Sigmoid colon (tissue), 7 donors: ENCODE results near the gene SLC39A7. TPM values are rescaled to one million over a fixed set of nuclear protein-coding genes. Genes with fewer than 3 reads are reported as not detected.

Experiments used
- DNase-seq: peaks from one replicate; pipeline ENCODE4 v3.0.0-alpha.2; 2019
- H3K27ac ChIP-seq, 4 donors: fragments of 200-600 bp; sonication (generic); one replicate each; pipeline ENCODE4 v1.5.1; 2016 to 2019; ENCODE audit warnings: mild to moderate bottlenecking in 1 of 4
- H3K27me3 ChIP-seq, 3 donors: fragments of 200-600 bp; sonication (generic); one replicate each; pipeline ENCODE4 v1.5.1; 2019; ENCODE audit warnings: mild to moderate bottlenecking in 1 of 3
- H3K36me3 ChIP-seq, 4 donors: fragments of 200-600 bp; sonication (generic); one replicate each; pipeline ENCODE4 v1.5.1; 2016 to 2019
- H3K4me1 ChIP-seq, 4 donors: fragments of 200-600 bp; sonication (generic); one replicate each; pipeline ENCODE4 v1.5.1; 2017 to 2019
- H3K4me3 ChIP-seq, 4 donors: fragments of 200-600 bp; sonication (generic); one replicate each; pipeline ENCODE4 v1.5.1; 2017 to 2019; ENCODE audit warnings: mild to moderate bottlenecking in 2 of 4, moderate library complexity in 1 of 4
- H3K9me3 ChIP-seq, 4 donors: fragments of 200-600 bp in 3 of 4; sonication (generic) in 3 of 4; one replicate each; pipeline versions ENCODE4 v1.5.1 to v1.6.1; 2013 to 2019
- CTCF ChIP-seq, 4 experiments: fragments of 450-650 bp in 3 of 4; fragments of 200-600 bp in 1 of 4; IDR thresholded peaks; one replicate each; pipeline ENCODE4 v1.5.1; 2016 to 2019; ENCODE audit warnings: antibody characterized with exemption in 4 of 4, mild to moderate bottlenecking in 3 of 4, moderate library complexity in 2 of 4
- EP300 ChIP-seq, 4 donors: sonication (generic); formaldehyde crosslinking; IDR thresholded peaks; one replicate each; pipeline ENCODE4 v1.6.1; 2017; ENCODE audit warnings: antibody characterized with exemption in 4 of 4
- POLR2A ChIP-seq, 2 donors: fragments of 450-650 bp; IDR thresholded peaks; one replicate each; pipeline ENCODE4 v1.6.1; 2016; ENCODE audit warnings: antibody characterized with exemption in 2 of 2, mild to moderate bottlenecking in 2 of 2, moderate library complexity in 2 of 2
- POLR2AphosphoS5 ChIP-seq, 4 donors: sonication (generic); formaldehyde crosslinking; IDR thresholded peaks; one replicate each; pipeline ENCODE4 v1.6.1; 2017; ENCODE audit warnings: antibody characterized with exemption in 4 of 4
- WGBS, 2 donors: extraction: QIAGEN DNeasy Blood & Tissue Kit; methylation state at CpG; one replicate each; pipeline ENCODE4 v1.1.7; 2013; 5-methylcytosine and 5-hydroxymethylcytosine counted together
- intact Hi-C: fragments of 100-400 bp; cut with DNase I; formaldehyde crosslinking; loops from one replicate; pipeline ENCODE4 v1.15.1; 2023
- polyA plus RNA-seq, 3 donors: library from polyadenylated mRNA; stranded (reverse); fragments of 200-250 nt; gene quantifications; one replicate each; pipeline ENCODE4 v1.2.3, GENCODE V29; 2013
- total RNA-seq, 4 donors: library from RNA; depleted of rRNA; stranded (reverse); fragments of >200 nt; gene quantifications; one replicate each; pipeline ENCODE4 v1.1.0, GENCODE V29; 2016
- donor health status: healthy with polysubstance abuse.
- donor health status: Bipolar disorder and iron deficiency.
- donor health status: healthy.

The SLC39A7 gene
- total and polyA plus RNA-seq, 7 donors = 31.2 to 189 (median 49.6) TPM

- Histone ChIP-seq H3K4me3 (no peak overlapping the region), H3K27ac (no peak overlapping the region), H3K27me3 (peaks cover 0 to 18% (median 13%) of the 10 kb centered on the region in 3 donors), H3K9me3 (no peaks in the 10 kb centered on the region), H3K36me3 (peaks cover 4 to 24% (median 18%) of the 10 kb centered on the region in 4 donors), H3K4me1 (peaks cover 0 to 18% (median 17%) of the 10 kb centered on the region in 4 donors)
- TF ChIP-seq POLR2A (IDR thresholded peaks at IDR 0.05) = no peak
- TF ChIP-seq EP300 (IDR thresholded peaks at IDR 0.05) = no peak
- TF ChIP-seq POLR2AphosphoS5 (IDR thresholded peaks at IDR 0.05) = no peak
- TF ChIP-seq CTCF (IDR thresholded peaks at IDR 0.05) = no peak
- no peak for DNase-seq
- intact Hi-C loops = no loop called here
- WGBS, 2 donors = 24 to 57% methylated on average over 8 of the region's 8 CpGs
These were observed 9.1 kb upstream of the SLC39A7 start for GRCh38 chr6:33191383-33192104.

- 5 to 6% methylated on average over 35 of the region's 35 CpGs for WGBS, 2 donors
- peak within 1 kb of the TSS; percentile 22 to 67 (median 60) for H3K27ac ChIP-seq
- peaks cover 10 to 30% (median 25%) of the 10 kb centered on the region in 4 donors for H3K36me3 ChIP-seq
- no peak for DNase-seq
- H3K27me3 ChIP-seq = peaks cover 0 to 18% (median 13%) of the 10 kb centered on the region in 3 donors
- no peak for TF ChIP-seq POLR2A (IDR thresholded peaks at IDR 0.05)
- no peak for TF ChIP-seq POLR2AphosphoS5 (IDR thresholded peaks at IDR 0.05)
- TF ChIP-seq CTCF (IDR thresholded peaks at IDR 0.05) = no peak
- TF ChIP-seq EP300 (IDR thresholded peaks at IDR 0.05) = no peak
- intact Hi-C loops = no loop called here
- no peaks in the 10 kb centered on the region for H3K9me3 ChIP-seq
- peak within 1 kb of the TSS in 3 of 4 donors; percentile 40 to 43 (median 40) for H3K4me3 ChIP-seq
- H3K4me1 ChIP-seq = peaks cover 0 to 19% (median 17%) of the 10 kb centered on the region in 4 donors
These were observed 8.5 kb upstream of the SLC39A7 start, which contains the start of gene COL11A2 for GRCh38 chr6:33192105-33192646. COL11A2 (minus strand) TSS chr6:33192467; CDS start chr6:33192240, 227 bp downstream.

- no peak for DNase-seq
These were observed 7.7 kb upstream of the SLC39A7 start for GRCh38 chr6:33192671-33193602.

More at GRCh38 chr6:33192671-33193602, 7.7 kb upstream of the SLC39A7 start:
- peak overlapping the region; percentile 22 to 67 (median 60) for H3K27ac ChIP-seq
- peaks cover 0 to 26% (median 21%) of the 10 kb centered on the region in 4 donors for H3K4me1 ChIP-seq
- TF ChIP-seq CTCF (IDR thresholded peaks at IDR 0.05) (no peak), POLR2AphosphoS5 (IDR thresholded peaks at IDR 0.05) (peak in 1 of 4 donors; percentile 11)
- H3K36me3 ChIP-seq = peaks cover 11 to 38% (median 25%) of the 10 kb centered on the region in 4 donors
- peak overlapping the region in 3 of 4 donors; percentile 40 to 43 (median 40) for H3K4me3 ChIP-seq
- WGBS, 2 donors = 2 to 5% methylated on average over 72 of the region's 72 CpGs
- intact Hi-C loops = no loop called here
- H3K27me3 ChIP-seq = peaks cover 0 to 18% (median 13%) of the 10 kb centered on the region in 3 donors
- no peaks in the 10 kb centered on the region for H3K9me3 ChIP-seq
